CD4-positive, alpha-beta T cell treated with Interleukin-17A for 4 hours (primary cell): ENCODE measurements around the gene SLC37A4.
"Not testable (repeated sequence)": the region's sequence is repeated elsewhere in the genome, so short reads cannot be mapped to it uniquely, and the experiment has no call there.

Source experiments
- DNase-seq: peaks from one replicate; pipeline ENCODE4 v3.0.0-alpha.2; 2020; ENCODE audit warnings: mixed read lengths

The SLC37A4 gene

GRCh38 chr11:119030329-119031047 is at the start of gene SLC37A4:
TSS of gene SLC37A4 (minus strand) at chr11:119030877.
- peak; percentile 100 for DNase-seq

- no peak for DNase-seq
Observed at GRCh38 chr11:119078675-119079420, 48.2 kb upstream of the SLC37A4 start.

- no peak for DNase-seq
Observed at GRCh38 chr11:119077839-119078238, 47.2 kb upstream of the SLC37A4 start.

GRCh38 chr11:119067371-119068222 is 36.9 kb upstream of the SLC37A4 start, which contains the start of gene VPS11:
TSS of gene VPS11 (plus strand) at chr11:119067818. CDS start at chr11:119067824, 6 bp downstream.
- DNase-seq: peak; percentile 99

GRCh38 chr11:119065369-119065768 is 34.7 kb upstream of the SLC37A4 start:
- peak; percentile 59 for DNase-seq

GRCh38 chr11:119062779-119063178 is 32.1 kb upstream of the SLC37A4 start:
- no peak for DNase-seq

- no peak for DNase-seq
Observed at GRCh38 chr11:119061256-119061655, 30.6 kb upstream of the SLC37A4 start.

GRCh38 chr11:119059128-119059527 is 28.5 kb upstream of the SLC37A4 start:
- DNase-seq: not testable (repeated sequence)

- DNase-seq: peak; percentile 100
Observed at GRCh38 chr11:119057000-119057769, 26.5 kb upstream of the SLC37A4 start, which contains the start of gene HYOU1. TSS of gene HYOU1 (minus strand) at chr11:119057205. CDS start at chr11:119056160, 1,045 bp downstream.

GRCh38 chr11:119056421-119056999 is 25.8 kb upstream of the SLC37A4 start:
- peak; percentile 46 for DNase-seq

- DNase-seq: no peak
Observed at GRCh38 chr11:119055901-119056300, 25.2 kb upstream of the SLC37A4 start.

GRCh38 chr11:119054418-119054817 is 23.7 kb upstream of the SLC37A4 start:
- DNase-seq: no peak

GRCh38 chr11:119052163-119052814 is 21.6 kb upstream of the SLC37A4 start:
- DNase-seq: no peak

- DNase-seq: no peak
Observed at GRCh38 chr11:119051440-119052162, 20.9 kb upstream of the SLC37A4 start.

- DNase-seq: no peak
Observed at GRCh38 chr11:119049081-119049480, 18.4 kb upstream of the SLC37A4 start.

- no peak for DNase-seq
Observed at GRCh38 chr11:119048644-119049043, 18.0 kb upstream of the SLC37A4 start.

- no peak for DNase-seq
Observed at GRCh38 chr11:119047205-119047604, 16.5 kb upstream of the SLC37A4 start.

GRCh38 chr11:119046489-119046888 is 15.8 kb upstream of the SLC37A4 start:
- DNase-seq: no peak

- DNase-seq: no peak
Observed at GRCh38 chr11:119044708-119045107, 14.0 kb upstream of the SLC37A4 start.

GRCh38 chr11:119042927-119043326 is 12.2 kb upstream of the SLC37A4 start:
- DNase-seq: no peak
